ENCODE data around the gene PAGR1. TPM values are rescaled to one million over a fixed set of nuclear protein-coding genes. Genes with fewer than 3 reads are reported as not detected.
A peak's percentile ranks its signal among the peaks of the same experiment; 100 is the strongest.

Gene PAGR1
- total and polyA plus RNA-seq, 9 of the 15 experiments (the other 6 are each of a cell fraction or from before 2014, with no cell fraction given), result 1.4 to 58.2 (median 16.8) TPM

DNA sequence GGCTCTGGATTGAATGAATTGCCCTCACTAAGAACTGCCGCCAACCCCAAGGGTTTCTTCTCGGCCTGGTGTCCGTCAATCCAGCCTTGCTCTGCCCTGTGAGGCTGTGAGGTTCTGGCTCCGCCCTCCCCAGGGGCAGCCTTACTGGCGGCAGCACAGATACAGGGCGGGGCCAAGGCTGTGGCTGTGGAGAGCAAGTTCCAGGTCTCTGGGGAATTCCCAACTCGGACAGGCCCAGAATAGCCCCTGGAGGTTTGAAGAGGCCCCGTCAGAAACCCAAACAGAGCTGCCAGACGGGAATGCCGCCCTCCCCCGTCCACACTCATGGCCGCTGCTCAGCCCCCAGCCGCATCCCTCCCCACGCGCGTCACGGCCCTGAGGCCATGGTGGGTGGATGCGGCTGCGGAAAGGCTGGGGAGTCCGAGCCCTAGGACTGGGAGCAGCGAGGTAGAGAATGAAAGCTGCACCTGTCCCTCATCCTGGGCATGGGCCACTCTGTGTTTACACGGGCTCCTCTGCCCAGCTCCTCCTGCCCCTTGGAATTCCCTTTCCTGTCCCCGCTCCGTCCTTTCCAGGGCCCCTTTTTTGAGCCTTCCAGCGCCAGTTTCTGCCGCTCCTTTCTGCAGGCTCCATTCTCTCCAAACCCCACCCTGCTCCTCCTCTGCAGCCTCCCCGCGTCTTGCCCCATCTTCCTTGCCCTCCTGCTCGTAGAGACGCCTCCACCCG, 4.6 kb upstream of the PAGR1 start (continued):
- TF ChIP-seq CBFA2T3 (IDR thresholded peaks at IDR 0.05) (no peak), TOE1 (IDR thresholded peaks at IDR 0.05; ENCODE audit: borderline replicate concordance) (no peak), TOE1 (CRISPR knock-in tag; IDR thresholded peaks at IDR 0.05; ENCODE audit: borderline replicate concordance, low read depth) (no peak), MEF2A (IDR thresholded peaks at IDR 0.05; ENCODE audit: control insufficient read depth, low read depth, low read length) (peak; percentile 38; the same call in 1 of the 2 replicates), ZKSCAN1 (IDR thresholded peaks at IDR 0.05; ENCODE audit: low read depth, low read length) (0 out of 2 replicates have a peak, but pooled peaks have one; percentile 18), HDAC2 (IDR thresholded peaks at IDR 0.05) (no peak), ILF3 (IDR thresholded peaks at IDR 0.05; ENCODE audit: borderline replicate concordance) (peak; percentile 27; the same call in 1 of the 2 replicates), HMG20A (CRISPR knock-in tag; conservative IDR thresholded peaks at IDR 0.05) (no peak), ZNF133 (CRISPR knock-in tag; IDR thresholded peaks at IDR 0.05) (no peak), ZNF143 (CRISPR knock-in tag; IDR thresholded peaks at IDR 0.05) (no peak), ZNF197 (CRISPR knock-in tag; IDR thresholded peaks at IDR 0.05; ENCODE audit: low read depth) (no peak), ARID1B (IDR thresholded peaks at IDR 0.05) (no peak), LEF1 (IDR thresholded peaks at IDR 0.05) (no peak), POLR2AphosphoS2 (IDR thresholded peaks at IDR 0.05; ENCODE audit: low read length) (peak; percentile 95), SMARCE1 (IDR thresholded peaks at IDR 0.05) (no peak), KAT2B (IDR thresholded peaks at IDR 0.05; ENCODE audit: low read depth, low read length) (no peak), ELF1 (tag; IDR thresholded peaks at IDR 0.05) (no peak), ZNF3 (CRISPR knock-in tag; IDR thresholded peaks at IDR 0.05) (no peak), FOS (IDR thresholded peaks at IDR 0.05; ENCODE audit: extremely low read depth, insufficient read length) (no peak), HNRNPK (IDR thresholded peaks at IDR 0.05; ENCODE audit: low read depth, low read length, poor library complexity, severe bottlenecking) (no peak), PCBP2 (IDR thresholded peaks at IDR 0.05; ENCODE audit: low read depth, low read length, poor library complexity, severe bottlenecking) (no peak), ZNF766 (CRISPR knock-in tag; conservative IDR thresholded peaks at IDR 0.05) (peak; percentile 91), TAF15 (IDR thresholded peaks at IDR 0.05; ENCODE audit: low read depth, low read length) (no peak), RB1 (IDR thresholded peaks at IDR 0.05; ENCODE audit: low read depth) (no peak)
- TF ChIP-seq, protein P1, sequence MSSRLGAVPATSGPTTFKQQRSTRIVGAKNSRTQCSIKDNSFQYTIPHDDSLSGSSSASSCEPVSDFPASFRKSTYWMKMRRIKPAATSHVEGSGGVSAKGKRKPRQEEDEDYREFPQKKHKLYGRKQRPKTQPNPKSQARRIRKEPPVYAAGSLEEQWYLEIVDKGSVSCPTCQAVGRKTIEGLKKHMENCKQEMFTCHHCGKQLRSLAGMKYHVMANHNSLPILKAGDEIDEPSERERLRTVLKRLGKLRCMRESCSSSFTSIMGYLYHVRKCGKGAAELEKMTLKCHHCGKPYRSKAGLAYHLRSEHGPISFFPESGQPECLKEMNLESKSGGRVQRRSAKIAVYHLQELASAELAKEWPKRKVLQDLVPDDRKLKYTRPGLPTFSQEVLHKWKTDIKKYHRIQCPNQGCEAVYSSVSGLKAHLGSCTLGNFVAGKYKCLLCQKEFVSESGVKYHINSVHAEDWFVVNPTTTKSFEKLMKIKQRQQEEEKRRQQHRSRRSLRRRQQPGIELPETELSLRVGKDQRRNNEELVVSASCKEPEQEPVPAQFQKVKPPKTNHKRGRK (tag; IDR thresholded peaks at IDR 0.05), result no peak
- TF ChIP-seq, protein P2, sequence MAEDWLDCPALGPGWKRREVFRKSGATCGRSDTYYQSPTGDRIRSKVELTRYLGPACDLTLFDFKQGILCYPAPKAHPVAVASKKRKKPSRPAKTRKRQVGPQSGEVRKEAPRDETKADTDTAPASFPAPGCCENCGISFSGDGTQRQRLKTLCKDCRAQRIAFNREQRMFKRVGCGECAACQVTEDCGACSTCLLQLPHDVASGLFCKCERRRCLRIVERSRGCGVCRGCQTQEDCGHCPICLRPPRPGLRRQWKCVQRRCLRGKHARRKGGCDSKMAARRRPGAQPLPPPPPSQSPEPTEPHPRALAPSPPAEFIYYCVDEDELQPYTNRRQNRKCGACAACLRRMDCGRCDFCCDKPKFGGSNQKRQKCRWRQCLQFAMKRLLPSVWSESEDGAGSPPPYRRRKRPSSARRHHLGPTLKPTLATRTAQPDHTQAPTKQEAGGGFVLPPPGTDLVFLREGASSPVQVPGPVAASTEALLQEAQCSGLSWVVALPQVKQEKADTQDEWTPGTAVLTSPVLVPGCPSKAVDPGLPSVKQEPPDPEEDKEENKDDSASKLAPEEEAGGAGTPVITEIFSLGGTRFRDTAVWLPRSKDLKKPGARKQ (CRISPR knock-in tag; IDR thresholded peaks at IDR 0.05), result no peak
- TF ChIP-seq, protein P3, sequence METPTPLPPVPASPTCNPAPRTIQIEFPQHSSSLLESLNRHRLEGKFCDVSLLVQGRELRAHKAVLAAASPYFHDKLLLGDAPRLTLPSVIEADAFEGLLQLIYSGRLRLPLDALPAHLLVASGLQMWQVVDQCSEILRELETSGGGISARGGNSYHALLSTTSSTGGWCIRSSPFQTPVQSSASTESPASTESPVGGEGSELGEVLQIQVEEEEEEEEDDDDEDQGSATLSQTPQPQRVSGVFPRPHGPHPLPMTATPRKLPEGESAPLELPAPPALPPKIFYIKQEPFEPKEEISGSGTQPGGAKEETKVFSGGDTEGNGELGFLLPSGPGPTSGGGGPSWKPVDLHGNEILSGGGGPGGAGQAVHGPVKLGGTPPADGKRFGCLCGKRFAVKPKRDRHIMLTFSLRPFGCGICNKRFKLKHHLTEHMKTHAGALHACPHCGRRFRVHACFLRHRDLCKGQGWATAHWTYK (CRISPR knock-in tag; IDR thresholded peaks at IDR 0.05), result no peak; the same call in 1 of the 2 replicates

Measured in K562 (cell line).